ENCODE data around the gene PRDM8. TPM values are rescaled to one million over a fixed set of nuclear protein-coding genes. Genes with fewer than 3 reads are reported as not detected.

The PRDM8 gene
- total RNA-seq, 4 donors from 2014 or later, result 0.49 to 1.9 (median 1.1) TPM

- H3K36me3 ChIP-seq, result no peaks in the 10 kb centered on the region
- H3K4me3 ChIP-seq, result peak overlapping the region; percentile 42
- no peak for DNase-seq (ENCODE audit: low spot score in 2 of 2)
- peaks cover 88% of the 10 kb centered on the region for H3K27me3 ChIP-seq
- no peak overlapping the region for H3K27ac ChIP-seq
- H3K9me3 ChIP-seq, result no peaks in the 10 kb centered on the region
- 76% methylated on average over 1 of the region's 1 CpG for WGBS
- TF ChIP-seq POLR2AphosphoS5 (IDR thresholded peaks at IDR 0.05) (no peak), EP300 (IDR thresholded peaks at IDR 0.05) (no peak), POLR2A (IDR thresholded peaks at IDR 0.05) (no peak)
- TF ChIP-seq, protein P1, sequence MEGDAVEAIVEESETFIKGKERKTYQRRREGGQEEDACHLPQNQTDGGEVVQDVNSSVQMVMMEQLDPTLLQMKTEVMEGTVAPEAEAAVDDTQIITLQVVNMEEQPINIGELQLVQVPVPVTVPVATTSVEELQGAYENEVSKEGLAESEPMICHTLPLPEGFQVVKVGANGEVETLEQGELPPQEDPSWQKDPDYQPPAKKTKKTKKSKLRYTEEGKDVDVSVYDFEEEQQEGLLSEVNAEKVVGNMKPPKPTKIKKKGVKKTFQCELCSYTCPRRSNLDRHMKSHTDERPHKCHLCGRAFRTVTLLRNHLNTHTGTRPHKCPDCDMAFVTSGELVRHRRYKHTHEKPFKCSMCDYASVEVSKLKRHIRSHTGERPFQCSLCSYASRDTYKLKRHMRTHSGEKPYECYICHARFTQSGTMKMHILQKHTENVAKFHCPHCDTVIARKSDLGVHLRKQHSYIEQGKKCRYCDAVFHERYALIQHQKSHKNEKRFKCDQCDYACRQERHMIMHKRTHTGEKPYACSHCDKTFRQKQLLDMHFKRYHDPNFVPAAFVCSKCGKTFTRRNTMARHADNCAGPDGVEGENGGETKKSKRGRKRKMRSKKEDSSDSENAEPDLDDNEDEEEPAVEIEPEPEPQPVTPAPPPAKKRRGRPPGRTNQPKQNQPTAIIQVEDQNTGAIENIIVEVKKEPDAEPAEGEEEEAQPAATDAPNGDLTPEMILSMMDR (IDR thresholded peaks at IDR 0.05), result no peak
- peaks cover 39% of the 10 kb centered on the region for H3K4me1 ChIP-seq
Measured at GRCh38 chr4:80198441-80198837, 1.1 kb downstream of the PRDM8 start.

DNA sequence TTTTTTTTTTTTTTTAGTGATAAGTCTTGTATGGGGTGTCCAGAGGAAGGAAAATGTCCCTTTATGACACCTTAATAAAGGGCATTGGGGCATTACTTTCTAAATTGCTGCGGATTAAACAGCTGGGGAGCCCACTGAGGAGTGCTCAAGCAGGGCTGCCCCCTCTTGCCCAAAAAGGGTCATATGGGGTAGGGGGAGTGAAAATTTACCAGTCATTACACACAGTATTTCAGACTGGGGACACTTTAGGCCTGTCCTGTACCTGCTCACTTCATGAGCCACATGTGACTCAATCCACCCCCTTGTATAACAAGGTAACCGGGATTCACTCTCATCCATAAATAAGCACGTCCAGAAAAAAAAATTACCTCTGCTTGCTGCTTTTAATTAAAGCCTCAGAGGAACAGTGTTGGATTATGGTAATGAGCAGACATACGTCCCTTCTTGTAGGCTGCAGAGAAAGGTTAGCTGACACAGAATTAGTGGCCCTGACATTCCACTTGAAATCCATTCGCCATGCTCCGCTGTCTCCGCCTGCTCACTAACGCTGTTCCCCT is 1.8 kb downstream of the PRDM8 start:
- peaks cover 83% of the 10 kb centered on the region for H3K27me3 ChIP-seq

DNA sequence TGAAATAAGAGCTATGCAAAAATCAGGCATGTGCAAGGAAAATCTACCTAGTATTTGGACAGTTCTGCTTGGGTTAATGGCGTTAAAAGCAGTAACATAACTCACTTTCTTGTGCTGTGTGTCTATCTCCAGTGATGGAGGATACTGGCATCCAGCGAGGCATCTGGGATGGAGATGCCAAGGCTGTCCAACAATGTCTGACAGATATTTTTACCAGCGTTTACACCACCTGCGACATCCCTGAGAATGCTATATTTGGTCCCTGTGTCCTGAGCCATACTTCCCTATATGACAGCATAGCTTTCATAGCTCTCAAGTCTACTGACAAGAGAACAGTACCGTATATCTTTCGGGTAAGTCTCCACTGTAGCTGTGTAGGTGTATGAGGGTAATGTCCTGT is 2.6 kb downstream of the PRDM8 start:
- no peak overlapping the region for H3K4me3 ChIP-seq
- TF ChIP-seq POLR2A (IDR thresholded peaks at IDR 0.05) (no peak), EP300 (IDR thresholded peaks at IDR 0.05) (no peak), POLR2AphosphoS5 (IDR thresholded peaks at IDR 0.05) (no peak)
- TF ChIP-seq, protein P1 (IDR thresholded peaks at IDR 0.05), result no peak
- H3K27ac ChIP-seq, result no peak overlapping the region
- H3K36me3 ChIP-seq, result no peaks in the 10 kb centered on the region
- WGBS, result 91% methylated on average over 6 of the region's 6 CpGs
- peaks cover 80% of the 10 kb centered on the region for H3K27me3 ChIP-seq
- no peak for DNase-seq (ENCODE audit: low spot score in 2 of 2)
- peaks cover 40% of the 10 kb centered on the region for H3K4me1 ChIP-seq
- H3K9me3 ChIP-seq, result no peaks in the 10 kb centered on the region

More for the DNA sequence above, 1.8 kb downstream of the PRDM8 start:
- H3K9me3 ChIP-seq, result no peaks in the 10 kb centered on the region
- H3K4me3 ChIP-seq, result no peak overlapping the region
- DNase-seq (ENCODE audit: low spot score in 2 of 2), result no peak
- WGBS, result 76% methylated on average over 8 of the region's 8 CpGs
- H3K36me3 ChIP-seq, result no peaks in the 10 kb centered on the region
- H3K27ac ChIP-seq, result no peak overlapping the region
- TF ChIP-seq POLR2AphosphoS5 (IDR thresholded peaks at IDR 0.05) (no peak), EP300 (IDR thresholded peaks at IDR 0.05) (no peak), POLR2A (IDR thresholded peaks at IDR 0.05) (no peak)
- TF ChIP-seq, protein P1 (IDR thresholded peaks at IDR 0.05), result no peak
- peaks cover 40% of the 10 kb centered on the region for H3K4me1 ChIP-seq

GRCh38 chr4:80201252-80202151 is 4.2 kb downstream of the PRDM8 start:
- Histone ChIP-seq H3K4me1 (peaks cover 34% of the 10 kb centered on the region), H3K27ac (no peak overlapping the region), H3K27me3 (peaks cover 65% of the 10 kb centered on the region), H3K9me3 (no peaks in the 10 kb centered on the region), H3K4me3 (peak overlapping the region; percentile 83), H3K36me3 (no peaks in the 10 kb centered on the region)
- DNase-seq (ENCODE audit: low spot score in 2 of 2), result peak in 1 of 2 donors; percentile 74
- WGBS, result 68% methylated on average over 26 of the region's 43 CpGs
- TF ChIP-seq EP300 (IDR thresholded peaks at IDR 0.05), result no peak
- TF ChIP-seq, protein P1 (IDR thresholded peaks at IDR 0.05), result no peak
- no peak for TF ChIP-seq POLR2A (IDR thresholded peaks at IDR 0.05)
- no peak for TF ChIP-seq POLR2AphosphoS5 (IDR thresholded peaks at IDR 0.05)

DNA sequence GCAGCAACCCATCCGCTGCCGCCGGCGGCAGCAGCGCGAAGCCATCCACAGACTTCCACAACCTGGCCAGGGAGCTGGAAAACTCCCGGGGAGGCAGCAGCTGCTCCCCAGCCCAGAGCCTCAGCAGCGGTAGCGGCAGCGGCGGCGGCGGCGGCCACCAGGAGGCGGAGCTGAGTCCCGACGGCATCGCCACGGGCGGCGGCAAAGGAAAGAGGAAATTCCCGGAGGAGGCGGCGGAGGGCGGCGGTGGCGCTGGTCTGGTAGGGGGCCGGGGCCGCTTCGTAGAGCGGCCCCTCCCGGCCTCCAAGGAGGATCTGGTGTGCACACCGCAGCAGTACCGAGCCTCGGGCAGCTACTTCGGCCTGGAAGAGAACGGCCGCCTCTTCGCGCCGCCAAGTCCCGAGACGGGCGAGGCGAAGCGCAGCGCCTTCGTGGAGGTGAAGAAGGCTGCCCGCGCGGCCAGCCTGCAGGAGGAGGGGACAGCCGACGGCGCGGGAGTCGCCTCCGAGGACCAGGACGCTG is 4.9 kb downstream of the PRDM8 start:
- DNase-seq (ENCODE audit: low spot score in 2 of 2), result peak; percentile 90 to 93
- H3K27ac ChIP-seq, result peak overlapping the region; percentile 75
- no peaks in the 10 kb centered on the region for H3K36me3 ChIP-seq
- H3K4me3 ChIP-seq, result peak overlapping the region; percentile 83
- TF ChIP-seq POLR2AphosphoS5 (IDR thresholded peaks at IDR 0.05) (no peak), POLR2A (IDR thresholded peaks at IDR 0.05) (no peak)
- TF ChIP-seq, protein P1 (IDR thresholded peaks at IDR 0.05), result peak; percentile 51 to 95
- no peaks in the 10 kb centered on the region for H3K9me3 ChIP-seq
- no CpG with 5 or more reads among the region's 58 CpGs for WGBS
- H3K27me3 ChIP-seq, result peaks cover 60% of the 10 kb centered on the region
- H3K4me1 ChIP-seq, result peaks cover 28% of the 10 kb centered on the region
